HCT116 (cell line): ENCODE results near the gene RABIF.

ENCODE experiments used
- ATF3 ChIP-seq: IDR thresholded peaks from 2 replicates; pipeline ENCODE4 v1.6.1; 2012
- EGR1 ChIP-seq: IDR thresholded peaks from 2 replicates; pipeline ENCODE4 v1.6.1; 2012; ENCODE audit warnings: low read depth
- EZH2 ChIP-seq: fragments of 200-600 bp; sonication (generic); IDR thresholded peaks from 2 replicates; pipeline ENCODE4 v1.6.1; 2017; ENCODE audit warnings: antibody characterized with exemption, mixed run types
- EZH2phosphoT487 ChIP-seq: fragments of 200-600 bp; IDR thresholded peaks from 2 replicates; pipeline ENCODE4 v1.6.1; 2018; ENCODE audit warnings: antibody characterized with exemption, borderline replicate concordance
- JUND ChIP-seq: IDR thresholded peaks from 2 replicates; pipeline ENCODE4 v1.6.1; 2012
- POLR2A ChIP-seq: IDR thresholded peaks from 2 replicates; pipeline ENCODE4 v1.7.0; 2011; ENCODE audit warnings: borderline replicate concordance; ENCODE audit not compliant: insufficient read depth, insufficient read length; ENCODE audit errors: extremely low read depth
- POLR2AphosphoS5 ChIP-seq: IDR thresholded peaks from 2 replicates; pipeline ENCODE4 v1.6.1; 2011; ENCODE audit warnings: mild to moderate bottlenecking, low read depth, low read length, moderate library complexity
- REST ChIP-seq: IDR thresholded peaks from 2 replicates; pipeline ENCODE4 v1.6.1; 2012; ENCODE audit warnings: low read depth
- SP1 ChIP-seq: IDR thresholded peaks from 2 replicates; pipeline ENCODE4 v1.6.1; 2012; ENCODE audit warnings: low read depth
- ZFX ChIP-seq: fragments of 450-650 bp; IDR thresholded peaks from 2 replicates; pipeline ENCODE4 v1.6.1; 2017
- ZNF274 ChIP-seq: fragments of 200-500 bp; sonication (Bioruptor generic); IDR thresholded peaks from 2 replicates; pipeline ENCODE4 v1.6.1; 2014; ENCODE audit warnings: mild to moderate bottlenecking, low read depth, low read length, inconsistent platforms
- TF ChIP-seq, protein P1 (sequence below): IDR thresholded peaks from 2 replicates; pipeline ENCODE4 v1.6.1; 2012
- TF ChIP-seq, protein P2 (sequence below), 3 experiments: fragments of 200-600 bp in 1 of 3; sonication (generic) in 1 of 3; IDR thresholded peaks in 2 of 3; conservative IDR thresholded peaks in 1 of 3; 2 replicates each; pipeline ENCODE4 v1.5.1; 2012 to 2017; ENCODE audit warnings: low read depth in 2 of 3, low read length in 2 of 3, antibody characterized with exemption in 1 of 3, borderline replicate concordance in 1 of 3, control low read depth in 1 of 3, mild to moderate bottlenecking in 1 of 3, mixed read lengths in 1 of 3, mixed run types in 1 of 3, moderate library complexity in 1 of 3; ENCODE audit not compliant: insufficient read depth in 1 of 3

DNA sequence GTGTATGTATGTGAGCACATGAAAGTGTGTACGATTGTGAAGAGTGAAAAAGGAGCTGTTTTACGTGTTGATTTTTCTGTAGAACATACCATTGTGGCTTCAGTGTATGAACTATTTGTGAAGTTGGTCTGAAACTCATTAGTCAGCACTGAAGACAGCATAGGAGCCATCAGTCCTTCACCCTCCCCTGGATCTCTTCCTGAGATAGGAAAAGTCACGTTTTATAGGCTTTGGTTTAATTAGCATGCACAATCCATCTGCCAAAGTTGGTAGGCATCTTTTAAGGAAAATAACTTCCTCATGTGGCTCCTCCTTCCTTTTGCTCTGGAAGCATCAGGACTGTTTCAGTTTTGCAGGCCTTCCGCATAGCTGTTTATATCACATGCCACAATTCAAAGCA is 1.4 kb upstream of the RABIF start:
- TF ChIP-seq POLR2A (no peak), ZNF274 (no peak), SP1 (no peak), EZH2phosphoT487 (no peak), EGR1 (no peak), JUND (no peak), EZH2 (no peak), ATF3 (no peak), ZFX (no peak), REST (no peak), POLR2AphosphoS5 (no peak)
- TF ChIP-seq, protein P1, sequence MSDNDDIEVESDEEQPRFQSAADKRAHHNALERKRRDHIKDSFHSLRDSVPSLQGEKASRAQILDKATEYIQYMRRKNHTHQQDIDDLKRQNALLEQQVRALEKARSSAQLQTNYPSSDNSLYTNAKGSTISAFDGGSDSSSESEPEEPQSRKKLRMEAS, result no peak
- TF ChIP-seq, protein P2, sequence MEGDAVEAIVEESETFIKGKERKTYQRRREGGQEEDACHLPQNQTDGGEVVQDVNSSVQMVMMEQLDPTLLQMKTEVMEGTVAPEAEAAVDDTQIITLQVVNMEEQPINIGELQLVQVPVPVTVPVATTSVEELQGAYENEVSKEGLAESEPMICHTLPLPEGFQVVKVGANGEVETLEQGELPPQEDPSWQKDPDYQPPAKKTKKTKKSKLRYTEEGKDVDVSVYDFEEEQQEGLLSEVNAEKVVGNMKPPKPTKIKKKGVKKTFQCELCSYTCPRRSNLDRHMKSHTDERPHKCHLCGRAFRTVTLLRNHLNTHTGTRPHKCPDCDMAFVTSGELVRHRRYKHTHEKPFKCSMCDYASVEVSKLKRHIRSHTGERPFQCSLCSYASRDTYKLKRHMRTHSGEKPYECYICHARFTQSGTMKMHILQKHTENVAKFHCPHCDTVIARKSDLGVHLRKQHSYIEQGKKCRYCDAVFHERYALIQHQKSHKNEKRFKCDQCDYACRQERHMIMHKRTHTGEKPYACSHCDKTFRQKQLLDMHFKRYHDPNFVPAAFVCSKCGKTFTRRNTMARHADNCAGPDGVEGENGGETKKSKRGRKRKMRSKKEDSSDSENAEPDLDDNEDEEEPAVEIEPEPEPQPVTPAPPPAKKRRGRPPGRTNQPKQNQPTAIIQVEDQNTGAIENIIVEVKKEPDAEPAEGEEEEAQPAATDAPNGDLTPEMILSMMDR (IDR thresholded peaks at IDR 0.05 in 2 of 3, conservative IDR thresholded peaks at IDR 0.05 in 1 of 3; ENCODE audit: borderline replicate concordance in 1 of 3, insufficient read depth in 1 of 3, low read depth in 2 of 3, low read length in 2 of 3), result no peak
